Measurements from ENCODE around the gene MCC.

Gene MCC

GRCh38 chr5:113505181-113505580, 16.9 kb upstream of the MCC start:
- Mint-ChIP-seq H3K4me3 (no peak overlapping the region), H3K4me1 (no peaks in the 10 kb centered on the region), H3K27me3 (ENCODE audit: low read depth) (peaks cover 13% of the 10 kb centered on the region), H3K9me3 (peaks cover 11% of the 10 kb centered on the region), H3K27ac (peak overlapping the region in 1 of 3 experiments; percentile 32), H3K36me3 (ENCODE audit: low read depth) (no peaks in the 10 kb centered on the region)
- TF ChIP-seq CTCF (IDR thresholded peaks at IDR 0.05; ENCODE audit: unreplicated experiment in 3 of 3): no peak

- H3K4me3 Mint-ChIP-seq: no peak overlapping the region
- peaks cover 13% of the 10 kb centered on the region for H3K27me3 Mint-ChIP-seq (ENCODE audit: low read depth)
- no peaks in the 10 kb centered on the region for H3K36me3 Mint-ChIP-seq (ENCODE audit: low read depth)
- H3K9me3 Mint-ChIP-seq: peaks cover 21% of the 10 kb centered on the region
- no peak overlapping the region for H3K27ac Mint-ChIP-seq
- TF ChIP-seq CTCF (IDR thresholded peaks at IDR 0.05; ENCODE audit: unreplicated experiment in 3 of 3): no peak
- no peaks in the 10 kb centered on the region for H3K4me1 Mint-ChIP-seq
Measured at GRCh38 chr5:113503146-113503545, 14.9 kb upstream of the MCC start.

- no peak overlapping the region for H3K27ac Mint-ChIP-seq
- TF ChIP-seq CTCF (IDR thresholded peaks at IDR 0.05; ENCODE audit: unreplicated experiment in 3 of 3): no peak
- H3K36me3 Mint-ChIP-seq (ENCODE audit: low read depth): no peaks in the 10 kb centered on the region
- H3K27me3 Mint-ChIP-seq (ENCODE audit: low read depth): peaks cover 8% of the 10 kb centered on the region
- no peak overlapping the region for H3K4me3 Mint-ChIP-seq
- peaks cover 21% of the 10 kb centered on the region for H3K9me3 Mint-ChIP-seq
- H3K4me1 Mint-ChIP-seq: no peaks in the 10 kb centered on the region
Measured at GRCh38 chr5:113502073-113502472, 13.8 kb upstream of the MCC start.

GRCh38 chr5:113495422-113495841, 7.2 kb upstream of the MCC start:
- H3K36me3 Mint-ChIP-seq (ENCODE audit: low read depth): no peaks in the 10 kb centered on the region
- H3K4me1 Mint-ChIP-seq: no peaks in the 10 kb centered on the region
- no peak overlapping the region for H3K27ac Mint-ChIP-seq
- no peak overlapping the region for H3K4me3 Mint-ChIP-seq
- H3K27me3 Mint-ChIP-seq (ENCODE audit: low read depth): peaks cover 4% of the 10 kb centered on the region
- peaks cover 25% of the 10 kb centered on the region for H3K9me3 Mint-ChIP-seq
- no peak for TF ChIP-seq CTCF (IDR thresholded peaks at IDR 0.05; ENCODE audit: unreplicated experiment in 3 of 3)

GRCh38 chr5:113493446-113493845, 5.2 kb upstream of the MCC start:
- Mint-ChIP-seq H3K27me3 (ENCODE audit: low read depth) (peaks cover 11% of the 10 kb centered on the region), H3K4me3 (no peak overlapping the region)

More at GRCh38 chr5:113493446-113493845, 5.2 kb upstream of the MCC start:
- peaks cover 24% of the 10 kb centered on the region for H3K9me3 Mint-ChIP-seq
- TF ChIP-seq CTCF (IDR thresholded peaks at IDR 0.05; ENCODE audit: unreplicated experiment in 3 of 3): no peak
- H3K27ac Mint-ChIP-seq: no peak overlapping the region
- no peaks in the 10 kb centered on the region for H3K4me1 Mint-ChIP-seq
- no peaks in the 10 kb centered on the region for H3K36me3 Mint-ChIP-seq (ENCODE audit: low read depth)

Measured in nephron (organoid).